ENCODE measurements around the gene DCC.

DNA sequence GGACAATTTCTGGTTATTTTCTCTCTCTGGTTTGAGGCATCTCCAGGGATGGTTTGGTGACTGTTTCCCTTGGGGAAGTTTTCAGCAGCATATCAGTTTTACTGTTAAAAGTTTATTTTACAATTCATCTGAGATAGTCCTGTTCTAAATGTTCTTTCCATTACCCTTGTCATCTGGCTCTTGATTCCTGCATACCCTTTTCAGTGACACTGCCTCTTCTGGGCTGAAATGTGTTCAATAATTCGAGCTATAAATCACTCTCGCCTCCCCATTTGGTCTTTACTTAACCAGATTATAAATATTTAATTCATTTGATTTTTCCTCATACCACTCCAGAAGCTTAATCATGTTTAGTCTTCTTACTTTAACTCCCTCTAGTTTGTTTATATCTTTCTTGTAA, 9.5 kb downstream of the DCC start:
- no peak for TF ChIP-seq CTCF (conservative IDR thresholded peaks at IDR 0.05; ENCODE audit: low read length)
- TF ChIP-seq EZH2phosphoT487 (IDR thresholded peaks at IDR 0.05; ENCODE audit: borderline replicate concordance) = no peak

Measured in Loucy (cell line).